ENCODE results near the gene TMEM63C.

DNA sequence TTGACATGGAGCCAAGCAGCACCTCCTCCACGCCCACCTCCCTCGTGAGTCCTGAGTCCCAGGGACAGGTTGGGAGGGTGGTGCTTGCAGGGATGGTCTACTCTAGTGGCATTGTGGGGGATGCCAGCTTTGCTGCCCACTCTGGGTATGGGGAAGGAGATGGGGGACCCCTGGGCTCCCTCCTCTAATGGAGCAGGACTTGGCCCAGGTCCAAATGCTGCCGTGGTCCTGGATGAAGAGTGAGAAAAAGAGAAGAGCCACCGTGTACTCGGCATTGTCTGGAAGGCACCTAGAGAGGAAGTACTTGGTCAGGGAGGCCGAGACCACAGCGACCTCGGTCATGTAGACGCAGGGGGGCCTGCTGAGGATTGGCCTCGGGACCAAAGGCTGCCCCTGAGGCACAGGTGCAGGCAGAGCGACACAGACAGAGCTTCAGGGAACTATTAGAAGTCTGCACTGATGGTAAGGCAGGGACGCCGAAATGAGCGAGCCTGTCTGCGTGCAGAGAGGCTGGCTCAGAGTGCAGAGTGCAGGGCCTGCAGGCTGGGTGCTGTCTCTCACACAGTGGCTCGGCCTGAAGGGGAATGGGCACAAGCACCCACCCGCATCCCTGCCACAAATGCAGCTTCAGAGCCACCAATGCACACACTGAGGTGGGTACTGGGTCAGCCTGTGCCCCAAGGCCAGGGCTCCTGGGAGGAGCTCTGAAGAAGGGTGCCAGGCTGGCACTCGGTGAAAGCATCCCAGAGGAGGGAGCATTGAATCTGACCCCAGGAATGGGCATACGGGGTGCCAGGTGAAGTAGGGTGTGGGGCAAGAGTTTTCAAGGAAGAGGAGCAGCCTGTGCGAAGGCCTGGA is 72.0 kb downstream of the TMEM63C start:
- TF ChIP-seq POLR2A (IDR thresholded peaks at IDR 0.05; ENCODE audit: low read length) (no peak), GATA1 (IDR thresholded peaks at IDR 0.05; ENCODE audit: low read depth, low read length) (no peak)
